Coronary artery (tissue), 2 donors: ENCODE data around the gene HPRT1.
A peak's percentile ranks its signal among the peaks of the same experiment; 100 is the strongest.

Source experiments
- DNase-seq: peaks from one replicate; pipeline ENCODE4 v3.0.0-alpha.2; 2017; ENCODE audit warnings: low spot score
- H3K27ac ChIP-seq, 2 donors: fragments of 200-600 bp; sonication (generic); one replicate each; pipeline ENCODE4 v1.5.1; 2016 to 2019
- H3K4me3 ChIP-seq: fragments of 200-600 bp; sonication (generic); 2 replicates; pipeline ENCODE4 v1.5.1; 2016; ENCODE audit warnings: mild to moderate bottlenecking, moderate library complexity
- CTCF ChIP-seq: fragments of 200-600 bp; sonication (generic); IDR thresholded peaks from one replicate; pipeline ENCODE4 v1.5.1; 2019; ENCODE audit warnings: antibody characterized with exemption

The HPRT1 gene

GRCh38 chrX:134537179-134537955, 77.4 kb downstream of the HPRT1 start:
- DNase-seq, result no peak
- Histone ChIP-seq H3K4me3 (no peak overlapping the region), H3K27ac (no peak overlapping the region)
- no peak for TF ChIP-seq CTCF

- no peak for DNase-seq
- H3K4me3 ChIP-seq, result no peak overlapping the region
- H3K27ac ChIP-seq, result no peak overlapping the region
- no peak for TF ChIP-seq CTCF
Observed at GRCh38 chrX:134538316-134538715, 78.4 kb downstream of the HPRT1 start.

GRCh38 chrX:134541906-134542305, 81.9 kb downstream of the HPRT1 start:
- no peak overlapping the region for H3K4me3 ChIP-seq
- DNase-seq, result no peak
- H3K27ac ChIP-seq, result no peak overlapping the region
- no peak for TF ChIP-seq CTCF

GRCh38 chrX:134542485-134542884, 82.5 kb downstream of the HPRT1 start:
- no peak for DNase-seq
- H3K27ac ChIP-seq, result no peak overlapping the region

GRCh38 chrX:134543288-134543687, 83.3 kb downstream of the HPRT1 start:
- no peak overlapping the region for H3K4me3 ChIP-seq
- no peak for DNase-seq
- no peak for TF ChIP-seq CTCF
- H3K27ac ChIP-seq, result no peak overlapping the region

More at GRCh38 chrX:134542485-134542884, 82.5 kb downstream of the HPRT1 start:
- no peak for TF ChIP-seq CTCF
- no peak overlapping the region for H3K4me3 ChIP-seq

GRCh38 chrX:134544135-134544512, 84.2 kb downstream of the HPRT1 start:
- no peak for DNase-seq
- Histone ChIP-seq H3K4me3 (no peak overlapping the region), H3K27ac (no peak overlapping the region)
- no peak for TF ChIP-seq CTCF

GRCh38 chrX:134544513-134545151, 84.7 kb downstream of the HPRT1 start:
- no peak for TF ChIP-seq CTCF
- DNase-seq, result no peak
- Histone ChIP-seq H3K4me3 (peak overlapping the region; percentile 49), H3K27ac (no peak overlapping the region)
